IMR-90 (cell line): Measurements from ENCODE around the gene MYBL2.

ENCODE experiments used
- BHLHE40 ChIP-seq: fragments of 150-350 bp; IDR thresholded peaks from 2 replicates; pipeline ENCODE4 v1.6.1; 2016; ENCODE audit warnings: mild to moderate bottlenecking, low read depth, low read length
- CEBPB ChIP-seq: IDR thresholded peaks from 2 replicates; pipeline ENCODE4 v1.6.1; 2012; ENCODE audit warnings: low read depth, low read length, improper control_type of control experiment
- CTCF ChIP-seq: conservative IDR thresholded peaks from 2 replicates; pipeline ENCODE4 v1.5.1; 2012; ENCODE audit warnings: mild to moderate bottlenecking, low read depth, low read length, improper control_type of control experiment
- FOS ChIP-seq: fragments of 150-350 bp; IDR thresholded peaks from 2 replicates; pipeline ENCODE4 v1.6.1; 2016; ENCODE audit warnings: low read depth, low read length
- MAFK ChIP-seq: IDR thresholded peaks from 2 replicates; pipeline ENCODE4 v1.6.1; 2012; ENCODE audit warnings: low read depth, low read length, improper control_type of control experiment
- MXI1 ChIP-seq: IDR thresholded peaks from 2 replicates; pipeline ENCODE4 v1.6.1; 2012; ENCODE audit warnings: low read depth, mild to moderate bottlenecking, low read length, moderate library complexity, borderline replicate concordance
- NFE2L2 ChIP-seq: fragments of 150-350 bp; IDR thresholded peaks from 2 replicates; pipeline ENCODE4 v1.6.1; 2016; ENCODE audit warnings: low read depth, mild to moderate bottlenecking, low read length
- POLR2A ChIP-seq: IDR thresholded peaks from 2 replicates; pipeline ENCODE4 v1.6.1; 2012; ENCODE audit warnings: mild to moderate bottlenecking, low read depth, low read length
- RAD21 ChIP-seq: IDR thresholded peaks from 2 replicates; pipeline ENCODE4 v1.6.1; 2012; ENCODE audit warnings: low read length, improper control_type of control experiment
- SMC3 ChIP-seq: fragments of 150-350 bp; IDR thresholded peaks from 2 replicates; pipeline ENCODE4 v1.6.1; 2016; ENCODE audit warnings: low read depth, mild to moderate bottlenecking, antibody characterized with exemption, low read length, moderate library complexity

- no peak for TF ChIP-seq CTCF
- TF ChIP-seq SMC3 = no peak
- TF ChIP-seq NFE2L2 = no peak
- no peak for TF ChIP-seq CEBPB
- TF ChIP-seq POLR2A = no peak
- TF ChIP-seq RAD21 = no peak
- no peak for TF ChIP-seq MAFK
- no peak for TF ChIP-seq FOS
- TF ChIP-seq MXI1 = no peak
- no peak for TF ChIP-seq BHLHE40
Observed at GRCh38 chr20:43711098-43711654, 44.3 kb downstream of the MYBL2 start.
